HG03558 (cell line): ENCODE data around the gene PCP4.

ENCODE experiments used
- ATAC-seq: cut with Tn5 transposase; IDR thresholded peaks from one replicate; pipeline ENCODE4 v1.9.1; 2021; ENCODE audit warnings: moderate number of reproducible peaks; ENCODE audit not compliant: unreplicated experiment; ENCODE audit errors: extremely low read depth

Gene PCP4

GRCh38 chr21:39968010-39968409 lies 100.8 kb downstream of the PCP4 start:
- no peak for ATAC-seq

DNA sequence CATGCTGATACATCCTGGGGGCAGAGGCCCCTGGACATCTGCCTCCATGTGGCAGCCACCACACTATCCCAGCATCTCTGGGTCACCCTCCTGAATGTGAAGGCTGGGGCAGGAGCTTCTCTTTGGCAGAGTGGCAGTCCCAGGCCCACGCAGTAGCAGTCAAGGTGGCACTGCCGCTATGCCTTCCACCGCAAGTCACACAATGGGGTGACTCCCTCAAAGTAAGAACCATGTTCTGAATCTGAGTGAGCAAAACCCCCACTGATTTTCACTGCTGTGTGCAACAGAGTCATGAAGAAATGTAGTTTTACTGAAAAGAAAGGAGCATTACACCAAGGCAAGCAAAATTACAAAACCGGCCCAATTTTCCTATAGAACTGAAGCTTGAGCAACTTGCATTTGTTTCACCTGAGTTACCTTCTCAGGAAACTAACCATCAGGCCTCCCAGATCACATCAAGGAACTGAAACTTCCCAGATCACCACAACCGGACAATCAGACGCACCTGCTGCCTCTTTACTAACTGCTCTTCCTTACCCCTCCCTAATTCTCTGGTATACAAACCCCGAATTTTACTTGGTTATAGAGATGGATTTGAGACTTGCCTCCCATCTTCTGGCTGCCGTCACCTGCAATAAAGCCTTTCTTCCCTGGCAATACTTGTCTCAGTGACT lies 102.6 kb downstream of the PCP4 start:
- ATAC-seq: no peak

- no peak for ATAC-seq
Measured at GRCh38 chr21:39971956-39972355, 104.7 kb downstream of the PCP4 start.

DNA sequence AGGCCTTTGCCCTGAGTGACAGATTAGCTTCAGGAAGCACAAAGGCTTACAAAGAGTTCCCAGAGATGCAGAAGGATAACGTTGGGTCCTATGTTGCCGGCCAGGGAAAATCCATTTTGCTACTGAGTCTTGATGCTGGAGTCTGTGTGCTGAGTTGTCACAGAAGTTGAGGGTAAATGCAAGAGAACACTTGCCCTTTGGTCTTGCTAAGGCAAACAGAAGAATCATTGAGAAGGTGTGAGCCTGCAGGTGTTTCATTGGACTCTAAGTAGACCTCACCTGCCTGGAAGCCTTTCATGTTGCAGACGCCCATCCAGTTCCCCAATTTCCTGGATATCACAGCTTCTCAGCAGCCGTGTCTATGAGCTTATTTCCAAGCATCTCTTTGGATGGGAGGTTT lies 105.2 kb downstream of the PCP4 start:
- no peak for ATAC-seq

DNA sequence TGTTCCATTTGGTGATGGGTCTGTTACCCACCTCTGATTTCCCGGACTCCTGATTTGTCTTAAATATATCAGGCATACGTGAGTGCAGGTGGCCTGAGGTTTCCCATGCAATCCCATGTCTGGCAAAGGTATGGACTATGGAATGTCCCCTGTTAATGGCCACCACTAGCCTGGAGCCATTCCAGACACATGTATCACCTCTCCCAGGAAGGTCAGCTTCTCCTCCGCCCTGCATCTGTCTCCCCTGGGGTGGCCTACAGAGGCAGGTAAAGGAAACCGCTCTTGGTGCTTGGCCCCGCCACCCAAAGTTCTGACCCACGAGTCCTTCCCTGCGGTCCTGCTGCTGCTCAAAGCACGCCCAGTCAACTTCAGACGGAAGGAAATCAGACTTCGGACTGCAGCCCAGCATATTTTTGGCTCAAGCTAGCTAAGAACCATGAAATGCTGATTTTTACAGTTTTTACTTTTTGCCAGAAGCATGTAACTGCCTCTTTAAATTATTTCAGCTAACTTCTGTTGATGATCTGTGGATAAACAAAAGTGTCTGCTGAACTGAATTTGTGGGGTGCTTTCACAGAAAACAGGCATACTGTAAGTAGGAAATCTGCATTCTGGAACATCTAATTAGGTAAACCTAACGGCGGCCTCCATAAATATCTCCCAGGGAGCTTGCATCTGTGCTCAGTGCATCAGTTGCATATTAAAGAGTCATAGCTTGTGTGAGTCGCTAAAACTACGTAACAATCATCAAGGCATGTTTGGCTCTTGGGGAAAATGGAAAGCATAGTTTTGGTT lies 105.9 kb downstream of the PCP4 start:
- no peak for ATAC-seq

DNA sequence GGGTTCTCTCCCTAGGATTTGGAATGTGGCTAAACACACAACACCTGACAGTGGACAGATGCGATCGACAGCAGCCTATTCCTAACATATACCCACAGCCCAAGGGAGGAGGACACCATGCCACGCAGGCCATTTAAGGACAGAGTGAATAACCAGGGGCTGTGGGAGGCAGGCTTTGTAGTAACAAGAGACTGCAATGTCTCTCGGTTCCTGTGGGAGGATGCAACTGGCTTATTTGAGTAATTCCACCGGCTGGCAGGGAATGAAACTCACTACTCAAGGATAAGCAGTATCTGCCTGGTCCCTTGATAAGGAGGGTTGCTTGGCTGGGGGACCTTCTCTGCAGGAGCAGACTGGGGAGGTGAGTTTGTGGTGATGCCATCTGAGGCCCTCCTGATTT lies 109.6 kb downstream of the PCP4 start:
- ATAC-seq: no peak
